PC-9 (cell line): ENCODE measurements around the gene SHISA5.

Source experiments
- EZH2 ChIP-seq: fragments of 200-600 bp; sonication (generic); IDR thresholded peaks from 2 replicates; pipeline ENCODE4 v1.8.0; 2017; ENCODE audit warnings: antibody characterized with exemption, low read depth
- TF ChIP-seq, protein P1 (sequence below): fragments of 200-600 bp; sonication (generic); conservative IDR thresholded peaks from 2 replicates; pipeline ENCODE4 v1.6.1; 2017; ENCODE audit warnings: mixed run types, antibody characterized with exemption, mild to moderate bottlenecking, moderate library complexity

DNA sequence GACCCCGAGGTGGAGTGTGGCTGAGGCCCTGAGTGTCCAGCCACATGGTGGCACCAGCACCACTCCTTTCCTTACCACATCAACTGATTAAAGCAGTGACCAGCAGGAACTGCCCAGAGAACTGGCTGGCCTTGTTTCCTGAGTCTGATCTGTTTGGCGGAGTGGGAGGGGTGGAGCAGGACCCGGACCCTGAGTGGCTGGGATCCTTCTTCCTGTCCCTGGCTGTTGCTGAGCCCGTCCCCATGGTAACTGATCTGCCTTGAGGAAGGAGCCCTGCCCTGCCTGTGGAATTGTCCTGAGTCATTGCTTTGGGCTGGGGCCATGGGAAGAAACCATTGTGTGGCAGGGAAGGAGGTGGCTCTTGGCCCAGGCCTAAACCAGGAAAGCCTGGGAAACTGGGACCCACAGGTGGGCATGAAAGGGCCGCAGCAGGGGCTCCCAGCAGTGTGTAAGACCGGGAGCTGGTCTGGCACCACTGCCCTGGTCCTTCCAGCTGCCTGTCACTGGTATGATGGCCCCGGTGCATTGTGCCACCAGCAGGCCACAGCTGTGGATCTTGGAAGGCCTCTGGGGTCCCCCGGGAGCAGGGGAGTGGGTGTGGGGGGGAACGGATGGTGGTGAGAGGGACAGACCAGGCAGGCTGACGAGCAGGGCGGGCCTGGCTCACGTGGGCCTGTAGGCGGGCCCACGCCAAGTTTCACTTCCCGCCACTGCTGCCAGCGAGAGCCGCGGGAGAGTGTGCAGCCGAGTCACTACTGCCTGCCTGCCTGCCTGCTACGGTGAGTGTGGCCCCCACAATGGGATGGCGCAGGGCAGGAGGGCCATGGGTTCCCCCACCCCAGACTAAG, 38.2 kb downstream of the SHISA5 start:
- TF ChIP-seq, protein P1, sequence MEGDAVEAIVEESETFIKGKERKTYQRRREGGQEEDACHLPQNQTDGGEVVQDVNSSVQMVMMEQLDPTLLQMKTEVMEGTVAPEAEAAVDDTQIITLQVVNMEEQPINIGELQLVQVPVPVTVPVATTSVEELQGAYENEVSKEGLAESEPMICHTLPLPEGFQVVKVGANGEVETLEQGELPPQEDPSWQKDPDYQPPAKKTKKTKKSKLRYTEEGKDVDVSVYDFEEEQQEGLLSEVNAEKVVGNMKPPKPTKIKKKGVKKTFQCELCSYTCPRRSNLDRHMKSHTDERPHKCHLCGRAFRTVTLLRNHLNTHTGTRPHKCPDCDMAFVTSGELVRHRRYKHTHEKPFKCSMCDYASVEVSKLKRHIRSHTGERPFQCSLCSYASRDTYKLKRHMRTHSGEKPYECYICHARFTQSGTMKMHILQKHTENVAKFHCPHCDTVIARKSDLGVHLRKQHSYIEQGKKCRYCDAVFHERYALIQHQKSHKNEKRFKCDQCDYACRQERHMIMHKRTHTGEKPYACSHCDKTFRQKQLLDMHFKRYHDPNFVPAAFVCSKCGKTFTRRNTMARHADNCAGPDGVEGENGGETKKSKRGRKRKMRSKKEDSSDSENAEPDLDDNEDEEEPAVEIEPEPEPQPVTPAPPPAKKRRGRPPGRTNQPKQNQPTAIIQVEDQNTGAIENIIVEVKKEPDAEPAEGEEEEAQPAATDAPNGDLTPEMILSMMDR = peak; percentile 70
- no peak for TF ChIP-seq EZH2
